GM19452 (cell line): ENCODE data around the gene RAD51B.

ENCODE experiments used
- ATAC-seq: cut with Tn5 transposase; IDR thresholded peaks from one replicate; pipeline ENCODE4 v1.9.1; 2021; ENCODE audit not compliant: unreplicated experiment

Gene RAD51B

DNA sequence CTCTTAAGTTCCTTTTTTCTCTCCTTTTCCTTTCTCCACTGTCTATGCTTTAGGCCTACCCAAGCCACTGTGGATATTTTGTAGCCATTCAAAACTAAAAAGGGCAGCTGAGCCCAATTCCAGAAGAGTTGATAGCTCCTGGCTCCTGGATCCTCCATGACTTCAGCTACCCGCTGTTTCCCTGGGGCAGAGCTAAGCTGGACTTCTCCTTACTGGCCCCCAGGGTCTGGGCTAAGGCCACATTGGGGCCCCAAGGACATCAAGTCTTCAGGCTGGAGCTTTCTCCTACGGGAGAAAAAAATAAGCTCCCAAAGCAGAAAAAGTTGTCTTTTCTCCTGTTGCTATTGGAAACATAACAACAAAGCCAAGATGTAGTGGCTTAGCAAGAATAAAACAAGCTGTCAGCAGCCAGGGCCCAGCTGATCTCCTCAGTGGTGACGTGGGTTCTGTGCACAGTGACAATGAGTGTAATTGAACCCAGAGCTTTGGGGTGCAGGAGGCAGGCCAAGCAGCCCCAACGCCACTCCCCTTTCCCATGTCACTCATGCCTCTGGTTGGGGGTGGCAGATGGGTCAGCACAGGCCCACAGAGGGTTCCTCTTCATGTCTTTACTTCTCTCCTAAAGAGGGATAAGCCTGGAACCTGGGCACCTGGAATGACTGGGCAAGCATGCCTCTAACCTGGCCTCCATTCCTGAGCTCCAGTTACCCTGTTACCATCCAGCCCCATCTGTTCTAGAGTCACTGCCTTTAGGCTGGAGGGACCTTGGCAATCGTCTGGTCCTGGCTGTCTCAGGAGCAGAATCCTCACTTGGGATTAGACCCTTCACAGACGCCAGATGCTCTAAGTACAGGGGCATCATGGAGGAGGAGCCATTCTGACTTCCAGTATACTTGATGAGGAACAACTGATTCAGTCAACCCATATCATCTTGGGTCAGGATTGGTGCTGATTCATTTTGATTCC is 802.1 kb downstream of the RAD51B start:
- no peak for ATAC-seq

DNA sequence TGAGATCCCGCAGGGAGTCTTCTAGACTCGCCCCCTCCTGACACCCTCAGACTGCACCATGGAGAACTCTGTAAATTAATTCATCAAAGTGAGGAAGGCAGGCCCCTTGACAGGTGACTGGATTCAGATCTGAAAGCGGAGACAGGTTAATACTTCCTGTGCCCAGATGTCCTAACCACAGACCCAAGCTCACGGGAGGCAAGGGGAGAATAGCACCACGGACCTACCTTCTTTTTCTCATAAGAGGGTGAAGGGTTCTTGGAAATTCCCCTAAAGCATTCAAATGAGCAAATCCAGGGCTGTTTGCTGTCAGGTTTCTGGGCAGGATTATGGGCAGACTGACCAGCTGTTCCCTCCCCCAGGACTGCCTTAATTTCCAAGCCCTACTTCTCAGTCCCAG is 803.3 kb downstream of the RAD51B start:
- ATAC-seq = no peak

DNA sequence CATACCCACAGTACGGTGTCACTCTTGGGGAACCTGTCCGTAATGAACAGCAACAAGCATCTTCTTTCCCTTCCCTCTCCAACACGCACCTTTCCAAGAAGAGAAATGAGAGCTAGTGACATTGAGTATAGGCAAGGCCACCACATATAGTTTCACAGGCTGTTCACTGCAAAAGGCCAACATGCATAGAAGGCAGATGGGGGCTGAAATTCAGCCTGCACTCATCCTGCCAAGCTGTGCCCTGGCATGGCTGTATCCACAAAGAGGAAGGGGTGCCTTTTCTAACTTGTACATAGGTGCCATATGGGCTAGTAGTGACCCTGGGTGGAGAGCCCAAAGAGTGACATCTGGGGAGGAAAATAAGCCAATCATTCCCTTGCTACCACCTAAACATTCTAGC is 803.7 kb downstream of the RAD51B start:
- no peak for ATAC-seq

DNA sequence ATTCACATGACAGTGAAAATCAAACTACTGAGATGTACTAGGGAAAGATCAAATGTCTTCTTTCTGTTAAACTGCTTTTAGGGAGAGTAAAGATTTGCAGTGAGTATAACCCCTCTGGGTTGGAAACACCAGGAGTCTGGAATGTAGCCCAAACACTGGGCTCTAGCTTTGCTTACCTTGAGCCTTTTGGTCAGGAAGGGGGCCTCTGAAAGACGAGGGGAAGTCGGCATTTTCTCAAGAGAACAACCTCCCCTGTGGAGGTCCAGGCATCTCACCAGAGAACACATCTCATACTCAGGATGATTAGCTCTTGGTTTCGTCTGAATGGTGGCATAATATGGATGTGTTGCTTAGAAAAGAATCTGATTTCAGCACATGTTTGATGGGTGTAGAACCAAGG is 804.2 kb downstream of the RAD51B start:
- ATAC-seq = no peak

DNA sequence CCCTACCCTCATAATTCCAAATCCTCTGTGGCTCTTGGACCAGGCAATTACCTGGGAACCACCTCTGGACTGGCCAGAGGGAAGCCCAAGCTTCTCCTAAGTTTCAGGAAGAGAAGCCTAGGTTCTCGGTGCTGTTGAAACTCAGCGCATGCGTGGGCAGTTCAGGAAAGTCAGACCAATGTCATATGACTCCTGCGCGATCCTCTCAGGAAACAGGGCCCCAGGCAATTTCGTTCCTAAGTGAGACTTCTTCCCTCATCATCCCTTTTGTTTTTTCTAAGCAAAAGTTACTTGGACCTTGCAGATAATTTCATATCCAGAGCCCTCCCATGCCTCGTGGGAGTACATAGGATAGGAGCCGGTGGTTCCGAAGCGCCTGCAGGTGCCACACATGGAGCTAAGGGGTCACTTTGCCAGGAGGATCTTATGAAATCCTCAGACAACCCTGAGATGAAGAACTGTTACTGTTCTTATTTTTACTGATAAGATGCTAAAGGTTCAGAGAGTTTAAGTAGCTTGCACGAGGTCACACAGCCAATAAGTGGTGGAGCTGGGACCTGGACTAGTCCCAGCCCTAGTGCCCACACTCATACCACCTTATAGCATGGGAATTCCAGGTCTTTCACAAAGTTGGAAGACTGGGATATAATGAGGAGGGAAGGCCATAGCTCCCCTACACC is 805.1 kb downstream of the RAD51B start:
- no peak for ATAC-seq

DNA sequence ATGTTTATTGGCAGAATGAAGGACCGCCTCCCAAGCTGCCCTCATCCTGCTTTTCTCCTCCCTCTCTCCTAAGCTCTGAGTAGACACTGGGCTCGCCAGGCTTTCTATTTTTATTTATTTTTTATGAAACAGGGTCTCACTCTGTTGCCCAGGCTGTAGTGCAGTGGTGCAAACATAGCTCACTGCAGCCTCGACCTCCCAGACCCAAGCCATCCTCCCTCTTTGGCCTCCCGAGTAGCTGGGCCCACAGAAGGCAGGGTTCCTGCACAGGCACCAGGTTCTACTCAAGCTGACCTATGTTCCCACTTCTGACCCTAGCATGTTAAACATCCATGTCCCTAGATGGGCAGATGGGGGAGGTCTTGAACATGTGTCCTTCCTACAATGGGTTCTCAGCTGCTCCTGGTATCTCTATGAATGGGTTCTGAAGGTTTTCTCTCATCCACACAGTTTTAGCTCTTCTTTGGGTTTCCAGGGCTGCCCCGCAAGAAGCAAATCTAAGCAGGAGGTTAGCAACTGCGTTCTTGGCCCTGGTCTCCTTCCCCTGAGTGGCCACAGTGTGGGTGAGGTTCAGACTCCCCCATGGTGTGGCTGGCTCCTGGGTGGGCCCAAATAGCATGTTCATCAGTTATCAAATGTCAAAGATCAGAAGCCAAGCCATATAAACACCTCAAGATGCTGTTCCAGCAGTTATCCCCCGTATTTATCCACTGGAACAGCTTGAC is 805.9 kb downstream of the RAD51B start:
- ATAC-seq = no peak

DNA sequence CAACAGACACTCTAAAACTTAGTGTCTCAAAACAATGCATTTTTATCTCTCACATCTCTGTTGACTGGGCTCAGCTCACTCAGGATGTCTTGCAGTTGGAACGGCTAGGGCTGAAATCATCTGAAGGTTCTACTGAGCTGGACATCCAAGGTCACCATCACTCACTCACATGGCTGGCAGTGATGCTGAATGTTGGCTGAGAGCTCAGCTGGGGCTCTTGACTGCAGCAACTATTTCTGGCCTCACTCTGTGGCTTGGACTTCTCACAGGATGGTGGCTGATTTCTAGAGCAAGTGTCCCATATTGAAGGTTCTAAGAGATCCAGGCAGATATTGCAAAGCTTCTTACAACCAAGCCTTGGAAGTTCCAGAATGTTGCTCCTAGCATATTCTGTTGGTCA is 806.8 kb downstream of the RAD51B start:
- no peak for ATAC-seq

DNA sequence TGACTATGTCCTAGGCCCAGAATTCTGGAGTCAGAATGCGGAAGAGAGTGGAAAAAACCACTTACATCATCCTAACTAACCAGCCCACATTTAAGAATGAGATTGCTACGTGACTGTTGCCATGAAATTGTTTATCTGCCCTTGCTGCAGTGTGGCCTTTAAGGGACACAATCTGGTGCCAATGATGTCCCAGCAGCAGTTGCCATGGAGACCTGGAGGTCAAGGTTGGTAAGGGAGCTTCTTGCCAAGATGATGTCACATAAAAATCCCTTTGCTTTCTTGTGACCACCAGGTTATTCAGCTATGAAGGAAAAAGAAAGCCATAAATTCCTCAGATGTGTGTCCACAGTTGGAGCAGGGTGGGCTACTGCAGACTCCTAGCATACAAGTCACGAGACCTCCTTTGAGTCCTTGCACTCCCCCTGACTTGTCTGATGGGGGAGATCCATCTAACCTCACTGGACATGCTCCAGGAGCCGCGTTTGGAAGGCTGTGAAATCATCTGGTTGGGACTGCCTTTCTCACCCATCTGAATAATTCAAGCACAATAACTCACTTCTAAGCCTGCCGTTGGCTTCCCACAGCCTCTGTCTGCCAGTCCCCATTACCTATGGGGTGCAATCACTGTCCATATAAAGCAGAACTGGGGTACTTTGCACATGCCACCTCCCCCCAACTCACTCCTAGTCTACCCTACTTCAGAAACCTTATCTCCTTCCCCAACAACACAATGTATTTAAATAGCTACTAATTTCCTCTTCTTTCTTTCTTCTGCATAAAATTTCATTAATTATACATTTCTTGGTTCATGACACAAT is 807.7 kb downstream of the RAD51B start:
- no peak for ATAC-seq

DNA sequence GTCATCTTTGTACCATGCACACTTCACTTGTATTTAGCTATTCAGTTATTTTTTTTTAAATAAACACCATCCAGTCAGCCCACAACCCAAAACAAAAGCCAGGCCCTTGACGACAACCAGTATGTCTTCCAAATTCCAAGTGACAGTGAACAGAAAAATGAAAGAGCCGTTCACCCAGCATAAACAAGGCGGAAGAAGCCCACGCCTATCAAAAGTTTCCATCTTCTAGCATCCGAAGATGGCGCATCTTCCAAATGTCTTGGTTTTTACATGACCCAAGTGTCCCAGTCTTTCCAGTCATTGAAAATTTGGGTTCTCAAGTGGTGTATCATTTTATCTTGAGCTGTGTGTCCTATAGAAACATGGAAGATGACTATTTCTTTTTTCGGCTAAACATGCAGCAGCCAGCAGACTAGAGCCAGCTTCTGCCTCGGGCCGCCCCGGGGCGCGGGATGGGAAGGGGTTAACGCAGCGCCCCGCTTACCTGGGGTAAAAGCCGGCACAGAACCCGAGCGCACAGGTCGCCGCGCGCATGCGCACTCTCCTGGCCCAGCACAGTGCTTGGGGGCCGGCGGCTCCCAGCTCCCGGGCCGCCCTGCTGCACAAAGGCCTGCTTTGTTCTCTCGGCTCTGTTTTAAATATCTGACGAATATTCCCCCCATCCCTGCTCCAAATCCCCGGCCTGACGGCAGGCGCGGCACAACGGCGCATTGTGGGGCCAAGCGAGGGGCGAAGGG is 808.5 kb downstream of the RAD51B start:
- no peak for ATAC-seq

DNA sequence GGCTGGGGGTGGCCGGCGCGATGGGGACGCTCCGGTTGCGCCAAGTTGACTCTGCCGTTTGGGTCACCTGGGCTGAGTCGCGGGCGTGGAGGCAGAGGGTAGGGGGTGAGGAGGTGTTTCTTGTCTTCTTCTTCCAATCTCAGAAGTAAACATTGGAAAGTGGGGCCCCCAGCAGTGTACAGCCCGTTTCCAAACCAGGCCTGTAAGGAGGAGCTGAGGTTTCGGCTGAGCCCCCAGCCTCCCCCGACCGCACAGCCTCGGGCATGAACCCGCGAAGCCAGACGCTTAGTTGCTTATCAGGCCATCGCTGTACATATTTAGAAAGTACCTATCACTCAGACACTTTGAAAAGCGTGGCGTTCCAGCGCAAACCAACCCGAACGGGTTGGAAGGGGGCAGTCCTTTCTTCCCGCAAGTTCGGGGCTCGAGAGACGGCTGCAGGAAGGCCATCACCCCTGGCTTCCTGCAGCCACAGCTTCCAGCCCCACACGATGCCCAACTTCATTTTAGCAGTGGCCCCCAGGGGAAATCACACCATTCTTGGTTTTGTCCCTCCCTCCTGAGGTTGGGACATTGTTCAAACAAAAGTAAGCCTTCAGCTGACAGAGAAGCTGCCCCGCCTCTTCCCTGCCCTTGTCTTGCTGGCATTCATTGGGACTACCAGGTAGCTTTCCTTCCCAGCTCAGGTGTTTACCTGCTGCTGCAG is 809.2 kb downstream of the RAD51B start:
- ATAC-seq = no peak

DNA sequence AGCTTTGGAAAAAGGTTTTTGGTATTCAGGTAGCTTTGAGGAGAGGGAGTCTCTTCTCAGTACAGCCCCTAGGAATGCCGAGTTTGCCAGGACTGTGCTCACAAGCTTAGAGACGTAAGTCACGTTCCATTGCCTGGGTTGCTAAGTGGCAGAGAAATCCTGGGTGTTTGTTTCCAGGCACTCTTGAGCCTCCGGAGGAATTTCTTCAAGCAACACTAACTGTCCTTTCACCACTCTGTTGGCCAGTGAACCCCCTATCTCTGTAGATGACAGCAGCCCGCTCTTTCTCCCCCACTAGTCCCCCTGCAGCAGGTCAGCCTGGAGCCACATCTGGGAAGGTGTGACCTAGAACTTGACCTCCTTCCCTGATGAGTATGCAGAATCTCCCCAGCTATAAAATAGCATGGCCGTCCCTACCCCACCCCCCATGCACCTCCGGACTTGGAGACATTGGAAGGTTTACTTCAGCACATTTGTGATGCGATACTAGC is 810.5 kb downstream of the RAD51B start:
- ATAC-seq = no peak

DNA sequence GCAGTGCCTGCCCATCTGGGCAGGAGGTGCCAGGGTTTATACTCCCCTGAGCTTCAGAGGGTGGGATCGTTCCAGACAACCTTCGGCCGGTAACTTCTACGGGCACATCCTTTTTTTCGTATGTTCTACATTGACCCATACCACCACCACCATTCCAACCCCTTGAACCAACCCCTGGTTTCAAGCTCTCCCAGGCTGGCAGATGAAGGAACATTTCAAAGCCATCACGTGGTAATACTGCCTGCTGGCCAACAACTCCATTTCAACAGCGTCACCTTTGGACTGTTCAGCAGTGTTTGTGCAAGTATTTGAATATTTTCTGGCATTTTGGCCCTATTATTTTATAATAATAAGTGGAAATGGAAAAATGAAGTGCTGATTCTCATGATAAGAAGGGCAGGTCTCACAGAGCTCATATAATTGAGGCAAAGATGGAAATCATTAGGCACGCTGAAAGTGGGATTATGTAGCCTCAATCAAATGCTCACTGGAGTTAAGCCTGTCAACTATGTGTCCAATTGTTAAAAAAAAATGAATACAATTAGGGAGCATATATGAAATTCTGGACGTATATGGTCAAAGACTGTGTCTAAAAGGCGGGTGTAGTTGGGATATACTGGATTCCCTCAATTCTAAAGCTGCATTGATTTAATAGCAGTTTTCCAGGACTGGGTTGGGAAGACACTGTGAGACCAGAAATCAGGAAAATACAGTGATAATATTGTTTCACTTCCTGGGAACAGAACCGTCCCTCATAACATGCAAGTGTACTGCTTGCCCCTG is 811.2 kb downstream of the RAD51B start:
- no peak for ATAC-seq

DNA sequence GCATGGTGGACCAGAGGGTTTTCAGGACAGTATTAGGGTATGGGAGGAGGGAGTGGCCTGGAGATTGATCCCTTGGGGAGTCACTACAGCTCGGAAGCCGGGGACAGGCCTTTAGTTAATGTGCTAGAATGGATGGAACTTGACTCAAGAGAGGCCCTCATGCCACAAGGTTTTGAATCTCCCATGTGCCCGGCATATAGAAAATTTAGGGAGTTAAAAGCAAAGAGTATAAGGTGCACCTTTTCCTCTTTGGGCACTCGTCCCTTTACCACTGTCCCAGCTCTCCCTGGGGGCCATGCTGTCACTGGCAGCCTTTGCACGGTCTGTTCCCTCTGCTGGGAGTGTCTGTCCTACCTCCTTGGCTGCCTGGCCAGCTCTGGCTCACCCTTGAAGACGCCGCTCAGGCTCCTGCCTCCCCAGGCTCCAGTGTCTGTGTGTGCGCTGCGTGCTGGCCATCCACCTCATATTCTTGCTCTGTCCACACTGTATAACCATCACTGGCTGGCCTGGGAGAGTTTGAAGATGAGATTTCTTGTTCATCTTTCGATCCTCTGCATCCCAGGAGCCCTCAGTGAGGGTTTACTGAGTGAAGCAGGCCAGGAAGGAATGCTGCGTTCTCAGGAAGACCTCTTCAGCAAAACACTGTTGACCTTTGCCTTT is 811.9 kb downstream of the RAD51B start:
- ATAC-seq = no peak

DNA sequence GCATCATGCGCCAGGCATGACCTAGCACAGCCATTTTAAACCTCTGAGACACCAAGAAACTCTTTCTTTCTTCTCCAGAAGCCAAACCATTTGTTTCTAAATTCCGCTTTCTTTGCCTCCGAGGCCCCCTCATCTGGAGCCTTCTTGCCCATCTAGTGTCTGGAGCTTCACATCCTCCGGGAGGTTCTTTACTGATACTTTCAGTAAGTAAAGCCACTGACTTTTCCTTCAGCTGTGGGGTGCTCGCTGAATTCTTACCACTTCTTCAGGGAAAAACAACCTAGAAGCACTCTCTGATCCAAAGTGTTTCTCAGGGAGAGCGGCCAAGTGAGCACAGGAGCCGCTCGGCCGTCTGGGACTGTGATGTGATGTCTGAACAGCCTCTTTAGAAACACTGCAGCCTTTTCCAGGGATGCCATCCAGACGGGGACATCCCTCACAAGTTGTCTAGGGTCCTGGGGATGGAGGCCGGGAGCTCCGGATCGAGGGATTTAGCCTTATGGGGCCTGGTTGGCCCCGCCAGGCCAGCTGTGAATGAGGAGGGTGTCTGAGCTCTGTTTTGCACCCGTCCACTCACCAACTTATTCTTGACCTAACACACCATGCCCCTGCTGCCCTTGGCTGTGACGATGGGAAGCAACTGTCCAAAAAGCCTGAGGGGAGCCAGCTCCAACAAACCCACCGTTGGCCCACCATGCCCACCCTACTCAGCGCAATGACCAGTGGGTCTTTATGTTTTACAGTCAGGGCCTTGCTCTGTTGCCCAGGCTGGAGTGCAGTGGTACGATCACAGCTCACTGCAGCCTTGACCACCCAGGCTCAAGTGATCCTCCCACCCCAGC is 812.7 kb downstream of the RAD51B start:
- no peak for ATAC-seq

DNA sequence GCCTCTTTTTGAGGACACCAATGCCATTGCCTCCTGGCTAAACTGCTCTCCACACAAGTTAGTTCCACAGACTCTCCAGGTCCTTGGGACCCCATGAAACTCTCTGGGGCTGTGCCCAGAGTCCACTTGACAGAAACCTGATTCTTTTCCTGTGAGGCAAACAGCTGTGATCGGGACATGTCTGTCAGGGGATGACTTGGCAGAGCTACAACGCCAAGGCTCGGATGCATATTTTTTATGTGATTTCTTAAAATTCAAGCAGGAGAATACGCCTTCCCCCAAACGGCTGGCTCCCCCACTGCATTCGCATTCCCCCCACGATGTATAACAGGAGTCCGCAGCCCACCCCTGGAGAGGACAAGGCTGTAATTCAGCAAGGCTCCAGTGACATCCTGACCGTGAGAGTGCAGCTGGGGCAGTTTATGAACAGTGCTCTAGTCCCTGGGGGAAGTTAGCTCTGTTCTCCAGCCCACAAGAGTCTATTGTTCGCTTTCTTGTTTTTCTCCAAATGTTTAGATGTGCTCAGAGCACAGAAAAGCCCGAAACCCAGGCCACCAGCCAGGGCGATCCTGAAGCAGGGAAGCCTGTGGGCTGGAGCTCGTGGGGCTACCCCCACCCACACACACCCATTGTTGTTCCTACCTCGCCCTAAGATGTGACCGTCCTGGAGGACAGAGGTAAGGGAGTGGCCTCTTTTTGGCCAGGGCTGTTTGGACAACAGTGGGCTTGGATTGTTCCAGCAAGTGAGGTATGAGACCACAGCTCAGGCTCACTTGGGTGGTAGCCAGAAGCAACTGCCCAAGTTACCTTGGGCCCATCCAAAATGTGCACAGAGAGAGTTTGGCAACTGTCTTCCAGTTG is 813.8 kb downstream of the RAD51B start:
- no peak for ATAC-seq

DNA sequence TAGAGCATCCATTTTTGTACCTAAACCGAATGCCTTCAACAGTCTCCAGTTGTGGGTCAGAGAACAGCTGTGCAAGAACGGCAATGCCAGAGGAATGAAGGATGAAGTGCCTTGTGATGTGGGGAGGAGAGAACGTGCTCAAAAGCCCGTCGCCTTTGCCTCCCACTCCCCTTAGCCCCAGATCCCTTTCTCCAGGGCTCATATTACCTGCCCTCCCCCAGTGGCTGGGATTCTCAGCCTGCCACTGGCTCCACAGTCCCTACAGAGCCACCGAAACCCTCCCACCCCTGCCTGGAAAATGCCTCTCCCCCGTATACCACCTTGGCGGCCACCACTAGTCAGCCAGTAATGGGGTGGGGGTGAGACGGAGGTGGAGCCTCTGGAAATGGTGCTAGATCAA is 814.8 kb downstream of the RAD51B start:
- ATAC-seq = no peak
